Smooth muscle cell (in vitro differentiated cells): Measurements from ENCODE around the gene SGTA. TPM values are rescaled to one million over a fixed set of nuclear protein-coding genes. Genes with fewer than 3 reads are reported as not detected.

Source experiments
- DNase-seq: peaks from one replicate; lab custom pipeline; 2025; ENCODE audit not compliant: unreplicated experiment; lab: John Stamatoyannopoulos, UW
- H2AFZ ChIP-seq: fragments of 200-600 bp; sonication (generic); 2 replicates; pipeline ENCODE4 v1.6.0; 2016; ENCODE audit warnings: antibody characterized with exemption, low read depth, mild to moderate bottlenecking
- H3F3A ChIP-seq: fragments of 200-600 bp; sonication (generic); 2 replicates; pipeline ENCODE4 v1.6.0; 2017; ENCODE audit warnings: antibody characterized with exemption, low read depth
- H3K27ac ChIP-seq: fragments of 200-600 bp; sonication (generic); 2 replicates; pipeline ENCODE4 v1.5.1; 2016; ENCODE audit warnings: low read depth, mild to moderate bottlenecking
- H3K27me3 ChIP-seq: fragments of 200-600 bp; sonication (generic); 2 replicates; pipeline ENCODE4 v1.6.1; 2016; ENCODE audit warnings: low read depth, mild to moderate bottlenecking
- H3K36me3 ChIP-seq: fragments of 200-600 bp; sonication (generic); 2 replicates; pipeline ENCODE4 v1.5.1; 2016; ENCODE audit warnings: low read depth
- H3K4me1 ChIP-seq: fragments of 200-600 bp; sonication (generic); 2 replicates; pipeline ENCODE4 v1.5.1; 2016; ENCODE audit warnings: low read depth
- H3K4me2 ChIP-seq: fragments of 200-600 bp; sonication (generic); 2 replicates; pipeline ENCODE4 v1.6.0; 2016; ENCODE audit warnings: mild to moderate bottlenecking
- H3K4me3 ChIP-seq: fragments of 200-600 bp; sonication (generic); 2 replicates; pipeline ENCODE4 v1.5.1; 2016; ENCODE audit warnings: mild to moderate bottlenecking
- H3K79me2 ChIP-seq: fragments of 200-600 bp; sonication (generic); 2 replicates; pipeline ENCODE4 v1.6.0; 2016; ENCODE audit warnings: low read depth, mild to moderate bottlenecking
- H3K9ac ChIP-seq: fragments of 200-600 bp; sonication (generic); 2 replicates; pipeline ENCODE4 v1.6.0; 2016; ENCODE audit warnings: low read depth
- H3K9me3 ChIP-seq: fragments of 200-600 bp; sonication (generic); replicated peaks from 2 replicates; pipeline ENCODE4 v1.5.1; 2016; ENCODE audit warnings: low read depth
- H4K20me1 ChIP-seq: fragments of 200-600 bp; sonication (generic); 2 replicates; pipeline ENCODE4 v1.6.0; 2016; ENCODE audit warnings: low read depth
- CTCF ChIP-seq: fragments of 200-600 bp; sonication (generic); IDR thresholded peaks from 2 replicates; pipeline ENCODE4 v1.5.1; 2017; ENCODE audit warnings: borderline replicate concordance, mild to moderate bottlenecking, antibody characterized with exemption; ENCODE audit not compliant: insufficient read depth, poor library complexity, severe bottlenecking
- WGBS: methylation state at CpG from one replicate; pipeline ENCODE4 v1.1.7; 2016; ENCODE audit warnings: low lambda C conversion rate; 5-methylcytosine and 5-hydroxymethylcytosine counted together
- polyA plus RNA-seq: library from polyadenylated mRNA; unstranded; fragments of >200 nt; fragmentation: Nextera tagmentation; extraction: Ambion mirVana; gene quantifications from 2 replicates; pipeline ENCODE4 v1.2.1, GENCODE V29; 2016
- total RNA-seq: library from RNA; depleted of rRNA; stranded (reverse); fragments of >200 nt; gene quantifications from 2 replicates; pipeline ENCODE4 v1.2.3, GENCODE V29; 2014

SGTA gene
- total and polyA plus RNA-seq, 2 experiments from 2014 or later, result 34.4 to 71.2 TPM

- Histone ChIP-seq H3F3A (no peaks in the 10 kb centered on the region), H3K9me3 (no peaks in the 10 kb centered on the region), H3K27ac (no peak overlapping the region), H3K4me1 (no peaks in the 10 kb centered on the region), H4K20me1 (peaks cover 27% of the 10 kb centered on the region), H2AFZ (no peak overlapping the region), H3K36me3 (no peaks in the 10 kb centered on the region), H3K9ac (no peak overlapping the region), H3K4me3 (no peak overlapping the region), H3K4me2 (no peak overlapping the region), H3K27me3 (no peaks in the 10 kb centered on the region), H3K79me2 (no peaks in the 10 kb centered on the region)
- DNase-seq, result no peak
- WGBS, result 57% methylated on average over 7 of the region's 7 CpGs
- TF ChIP-seq CTCF, result no peak
These were observed 15.7 kb upstream of the SGTA start for GRCh38 chr19:2798733-2799132.

GRCh38 chr19:2798158-2798685, 15.1 kb upstream of the SGTA start:
- no peak for DNase-seq
- no peak overlapping the region for H3K4me3 ChIP-seq
- H3K4me1 ChIP-seq, result no peaks in the 10 kb centered on the region
- H3K79me2 ChIP-seq, result no peaks in the 10 kb centered on the region
- no peaks in the 10 kb centered on the region for H3K27me3 ChIP-seq
- 86% methylated on average over 16 of the region's 16 CpGs for WGBS
- no peak overlapping the region for H3K27ac ChIP-seq
- no peak for TF ChIP-seq CTCF
- H4K20me1 ChIP-seq, result peaks cover 27% of the 10 kb centered on the region
- H3F3A ChIP-seq, result no peaks in the 10 kb centered on the region
- H2AFZ ChIP-seq, result no peak overlapping the region
- H3K36me3 ChIP-seq, result no peaks in the 10 kb centered on the region
- no peak overlapping the region for H3K4me2 ChIP-seq
- no peak overlapping the region for H3K9ac ChIP-seq
- no peaks in the 10 kb centered on the region for H3K9me3 ChIP-seq

DNA sequence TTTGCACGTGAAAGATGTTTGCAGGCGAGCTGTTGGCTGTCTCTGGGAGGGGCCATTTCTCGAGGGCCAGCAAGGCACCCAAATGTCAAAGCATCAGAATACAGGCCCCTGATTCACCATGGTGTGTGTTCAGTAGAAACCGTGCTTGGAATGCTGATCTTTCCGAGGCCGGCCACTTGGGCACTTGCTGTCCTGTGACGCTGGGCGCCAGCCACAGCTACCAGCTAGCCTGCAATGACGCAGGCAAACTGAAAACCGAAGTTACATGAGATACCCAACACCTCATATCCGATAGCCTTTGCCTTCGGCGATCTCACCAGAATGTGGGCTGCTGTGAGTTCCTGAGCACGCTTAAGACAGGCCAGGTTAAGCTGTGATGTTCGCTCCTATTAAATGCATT, 14.2 kb upstream of the SGTA start:
- DNase-seq, result no peak
- no peaks in the 10 kb centered on the region for H3F3A ChIP-seq
- no peak overlapping the region for H3K9ac ChIP-seq
- no peaks in the 10 kb centered on the region for H3K4me1 ChIP-seq
- TF ChIP-seq CTCF, result no peak
- H3K27me3 ChIP-seq, result no peaks in the 10 kb centered on the region
- H2AFZ ChIP-seq, result no peak overlapping the region
- no peaks in the 10 kb centered on the region for H3K79me2 ChIP-seq
- no peak overlapping the region for H3K4me2 ChIP-seq
- WGBS, result 98% methylated on average over 15 of the region's 15 CpGs
- no peaks in the 10 kb centered on the region for H3K36me3 ChIP-seq
- H3K9me3 ChIP-seq, result no peaks in the 10 kb centered on the region
- peaks cover 22% of the 10 kb centered on the region for H4K20me1 ChIP-seq
- no peak overlapping the region for H3K27ac ChIP-seq
- no peak overlapping the region for H3K4me3 ChIP-seq

GRCh38 chr19:2796659-2797266, 13.7 kb upstream of the SGTA start:
- no peak overlapping the region for H3K9ac ChIP-seq
- H3K79me2 ChIP-seq, result no peaks in the 10 kb centered on the region
- peaks cover 22% of the 10 kb centered on the region for H4K20me1 ChIP-seq
- WGBS, result 97% methylated on average over 20 of the region's 23 CpGs
- no peaks in the 10 kb centered on the region for H3K9me3 ChIP-seq
- H3K4me3 ChIP-seq, result no peak overlapping the region
- no peak for TF ChIP-seq CTCF
- H3K27ac ChIP-seq, result no peak overlapping the region
- no peaks in the 10 kb centered on the region for H3K27me3 ChIP-seq
- no peak overlapping the region for H2AFZ ChIP-seq
- H3K36me3 ChIP-seq, result no peaks in the 10 kb centered on the region
- no peak for DNase-seq
- no peak overlapping the region for H3K4me2 ChIP-seq
- H3K4me1 ChIP-seq, result no peaks in the 10 kb centered on the region
- no peaks in the 10 kb centered on the region for H3F3A ChIP-seq
